ENCODE measurements around the gene MRTFB. TPM values are rescaled to one million over a fixed set of nuclear protein-coding genes. Genes with fewer than 3 reads are reported as not detected.

MRTFB gene
- total RNA-seq, 4 donors from 2014 or later = 37.8 to 82.7 (median 47.9) TPM

DNA sequence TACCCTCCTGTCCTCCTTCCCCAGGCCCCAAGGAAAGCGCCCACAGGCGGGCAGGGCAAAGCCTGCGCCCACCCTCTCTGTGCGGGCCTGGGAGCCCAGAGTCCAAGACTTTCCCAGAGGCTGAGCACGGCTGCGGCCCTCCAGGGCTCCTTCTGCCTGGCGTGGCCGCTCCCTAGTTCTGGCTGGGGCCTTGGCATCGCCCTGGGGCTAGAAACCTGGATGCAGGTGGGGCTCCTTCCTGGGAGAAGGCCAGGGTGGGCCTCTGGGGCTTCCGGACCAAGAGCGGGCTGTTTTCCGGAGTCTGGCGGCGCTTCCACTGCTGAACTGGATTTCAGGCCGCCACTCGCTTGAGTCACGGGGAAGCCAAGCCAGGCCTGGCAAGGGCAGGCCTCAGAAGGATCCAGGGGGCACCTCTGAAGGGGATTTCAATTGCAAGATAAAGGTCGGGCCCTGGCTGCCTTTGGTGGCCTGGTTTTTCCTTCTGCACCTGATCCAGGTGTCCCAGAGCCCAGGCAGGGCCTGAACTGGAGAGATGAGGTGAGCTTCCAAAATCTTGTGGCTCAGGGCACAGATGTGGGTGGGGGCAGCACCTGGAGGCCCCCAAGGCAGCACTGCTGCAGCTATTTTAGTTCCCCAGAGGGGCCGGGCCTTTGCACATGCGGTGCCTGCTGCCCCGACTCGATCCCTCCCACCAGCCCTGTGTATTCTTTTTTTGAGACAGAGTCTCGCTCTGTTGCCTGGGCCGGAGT, 227.4 kb downstream of the MRTFB start:
- H3K27ac ChIP-seq = no peak overlapping the region
- intact Hi-C loops (cut with DNase I; ENCODE audit: low total_unique reads) = no loop called here
- no peak overlapping the region for H3K4me3 ChIP-seq
- TF ChIP-seq POLR2AphosphoS5 (IDR thresholded peaks at IDR 0.05) (no peak), EP300 (IDR thresholded peaks at IDR 0.05; ENCODE audit: low read depth) (no peak), POLR2A (IDR thresholded peaks at IDR 0.05) (no peak)
- TF ChIP-seq, protein P1, sequence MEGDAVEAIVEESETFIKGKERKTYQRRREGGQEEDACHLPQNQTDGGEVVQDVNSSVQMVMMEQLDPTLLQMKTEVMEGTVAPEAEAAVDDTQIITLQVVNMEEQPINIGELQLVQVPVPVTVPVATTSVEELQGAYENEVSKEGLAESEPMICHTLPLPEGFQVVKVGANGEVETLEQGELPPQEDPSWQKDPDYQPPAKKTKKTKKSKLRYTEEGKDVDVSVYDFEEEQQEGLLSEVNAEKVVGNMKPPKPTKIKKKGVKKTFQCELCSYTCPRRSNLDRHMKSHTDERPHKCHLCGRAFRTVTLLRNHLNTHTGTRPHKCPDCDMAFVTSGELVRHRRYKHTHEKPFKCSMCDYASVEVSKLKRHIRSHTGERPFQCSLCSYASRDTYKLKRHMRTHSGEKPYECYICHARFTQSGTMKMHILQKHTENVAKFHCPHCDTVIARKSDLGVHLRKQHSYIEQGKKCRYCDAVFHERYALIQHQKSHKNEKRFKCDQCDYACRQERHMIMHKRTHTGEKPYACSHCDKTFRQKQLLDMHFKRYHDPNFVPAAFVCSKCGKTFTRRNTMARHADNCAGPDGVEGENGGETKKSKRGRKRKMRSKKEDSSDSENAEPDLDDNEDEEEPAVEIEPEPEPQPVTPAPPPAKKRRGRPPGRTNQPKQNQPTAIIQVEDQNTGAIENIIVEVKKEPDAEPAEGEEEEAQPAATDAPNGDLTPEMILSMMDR (IDR thresholded peaks at IDR 0.05) = no peak
- no peaks in the 10 kb centered on the region for H3K9me3 ChIP-seq
- no peaks in the 10 kb centered on the region for H3K36me3 ChIP-seq
- 90 to 96% methylated on average over 5 to 24 of the region's 24 CpGs for WGBS, 2 donors (ENCODE audit: low coverage in 1 of 2)
- peaks cover 14% of the 10 kb centered on the region for H3K27me3 ChIP-seq
- no peak for DNase-seq
- peaks cover 5 to 23% (median 10%) of the 10 kb centered on the region in 4 donors for H3K4me1 ChIP-seq
- in situ Hi-C loops (cut with MboI; ENCODE audit: low pct_ligation_motif_present in 1 of 4, low pct_unique_long_range_greater_than_20kb in 1 of 4, low sequenced_read_pairs in 3 of 4) = loop anchor here in 2 of 4 donors (10.0 to 25.0 kb wide), 2 partner anchors 226 to 239 kb away; no protein-coding TSS in a partner anchor

DNA sequence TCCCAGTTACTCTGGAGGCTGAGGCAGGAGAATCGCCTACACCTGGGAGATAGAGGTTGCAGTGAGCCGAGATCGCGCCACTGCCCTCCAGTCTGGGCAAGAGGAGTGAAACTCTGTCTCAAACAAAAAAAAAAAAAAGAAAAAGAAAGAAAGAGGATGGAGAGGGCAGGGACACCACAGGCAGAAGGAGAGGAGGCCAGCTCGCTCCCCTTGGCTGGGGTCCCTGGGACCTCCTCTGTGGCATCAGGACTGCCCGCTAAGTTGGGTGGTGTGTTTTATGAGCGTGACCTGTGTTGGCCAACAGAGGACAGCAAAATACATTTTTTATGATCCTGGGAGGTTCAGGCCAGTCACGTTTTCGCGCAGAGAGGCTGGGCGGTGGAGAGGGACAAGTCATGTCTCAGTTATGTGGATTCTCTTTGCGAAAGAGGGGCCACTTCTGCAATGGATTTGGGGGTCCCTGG, 229.6 kb downstream of the MRTFB start:
- intact Hi-C loops (cut with DNase I; ENCODE audit: low total_unique reads) (loop anchor here (2.0 kb wide), 1 partner anchor 228 kb away; no protein-coding TSS in a partner anchor), in situ Hi-C loops (cut with MboI; ENCODE audit: low pct_ligation_motif_present in 1 of 4, low pct_unique_long_range_greater_than_20kb in 1 of 4, low sequenced_read_pairs in 3 of 4) (loop anchor here in 2 of 4 donors (10.0 kb wide), 1 partner anchor 224 kb away; no protein-coding TSS in a partner anchor)
- H3K9me3 ChIP-seq = no peaks in the 10 kb centered on the region
- 7 to 27% methylated on average over 3 to 12 of the region's 12 CpGs for WGBS, 2 donors (ENCODE audit: low coverage in 1 of 2)
- H3K4me3 ChIP-seq = peak overlapping the region in 1 of 4 donors; percentile 68
- DNase-seq = peak; percentile 69
- TF ChIP-seq, protein P1 (IDR thresholded peaks at IDR 0.05) = peak; percentile 33 to 58 (median 43)
- TF ChIP-seq POLR2AphosphoS5 (IDR thresholded peaks at IDR 0.05) (peak; percentile 10 to 38 (median 24)), EP300 (IDR thresholded peaks at IDR 0.05; ENCODE audit: low read depth) (no peak)
- H3K36me3 ChIP-seq = no peaks in the 10 kb centered on the region
- H3K27me3 ChIP-seq = peaks cover 23% of the 10 kb centered on the region
- peak overlapping the region; percentile 76 to 89 (median 82) for H3K27ac ChIP-seq
- H3K4me1 ChIP-seq = peaks cover 5 to 26% (median 12%) of the 10 kb centered on the region in 4 donors

DNA sequence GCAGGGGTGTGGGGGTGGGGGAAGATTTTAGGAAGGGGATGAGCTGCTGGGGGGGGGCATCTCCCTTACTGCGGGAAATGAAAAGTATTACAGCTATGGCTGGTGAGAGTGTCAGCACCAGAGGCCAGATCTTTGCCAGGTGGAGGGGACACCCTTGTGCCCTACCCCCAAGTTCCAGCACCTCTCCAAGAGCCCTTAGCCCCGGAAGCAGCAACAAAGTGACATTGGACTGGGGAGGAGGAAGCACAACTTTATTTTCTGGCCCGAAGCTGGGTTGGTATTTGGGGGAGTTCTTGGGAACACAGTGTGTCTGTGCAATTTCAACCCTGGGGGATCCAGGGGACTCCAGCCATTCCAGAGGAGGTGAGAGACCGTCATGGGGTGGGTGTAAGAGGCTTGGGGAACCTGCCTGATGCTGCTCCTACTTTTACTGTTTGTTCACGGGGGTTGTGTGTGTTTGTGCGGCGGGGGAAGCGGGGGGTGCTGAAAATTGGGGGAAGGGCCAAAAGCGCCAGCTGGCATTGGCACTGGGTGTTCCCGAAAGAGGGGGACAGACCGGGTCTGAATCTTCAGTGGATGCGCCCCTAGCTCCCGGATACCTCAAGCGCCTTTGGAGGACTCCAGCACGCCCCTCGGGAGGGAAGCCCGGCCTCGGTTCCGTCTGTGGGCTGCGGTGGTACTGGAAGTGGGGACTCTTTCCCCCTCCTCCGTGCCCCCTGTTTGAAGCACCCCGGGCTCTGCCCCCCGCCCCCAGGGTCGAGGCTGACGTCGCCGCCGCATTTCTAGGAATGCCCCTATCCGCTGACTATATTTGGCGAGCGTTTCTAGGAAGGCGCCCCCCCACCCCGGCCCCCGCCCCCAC, 230.3 kb downstream of the MRTFB start:
- intact Hi-C loops (cut with DNase I; ENCODE audit: low total_unique reads) = loop anchor here (2.0 kb wide), 1 partner anchor 227 kb away; no protein-coding TSS in a partner anchor
- peak overlapping the region; percentile 76 to 89 (median 82) for H3K27ac ChIP-seq
- H3K27me3 ChIP-seq = peaks cover 23% of the 10 kb centered on the region
- TF ChIP-seq POLR2A (IDR thresholded peaks at IDR 0.05) (no peak), EP300 (IDR thresholded peaks at IDR 0.05; ENCODE audit: low read depth) (no peak), POLR2AphosphoS5 (IDR thresholded peaks at IDR 0.05) (no peak)
- TF ChIP-seq, protein P1 (IDR thresholded peaks at IDR 0.05) = no peak
- H3K36me3 ChIP-seq = no peaks in the 10 kb centered on the region
- DNase-seq = peak; percentile 38
- H3K9me3 ChIP-seq = no peaks in the 10 kb centered on the region
- peak overlapping the region; percentile 53 to 86 (median 66) for H3K4me3 ChIP-seq
- WGBS, 2 donors (ENCODE audit: low coverage in 1 of 2) = 1% methylated on average over 31 of the region's 34 CpGs; no CpG with 5 or more reads in 1 of the 2 donors
- peaks cover 5 to 30% (median 12%) of the 10 kb centered on the region in 4 donors for H3K4me1 ChIP-seq
- in situ Hi-C loops (cut with MboI; ENCODE audit: low pct_ligation_motif_present in 1 of 4, low pct_unique_long_range_greater_than_20kb in 1 of 4, low sequenced_read_pairs in 3 of 4) = loop anchor here in 2 of 4 donors (10.0 kb wide), 1 partner anchor 223 kb away; no protein-coding TSS in a partner anchor
